ENCODE data around the gene ISL2.

GRCh38 chr15:76310475-76311099 is 26.0 kb upstream of the ISL2 start:
- TF ChIP-seq CTCF (conservative IDR thresholded peaks at IDR 0.05; ENCODE audit: low read length) (no peak), EZH2phosphoT487 (IDR thresholded peaks at IDR 0.05; ENCODE audit: borderline replicate concordance, low read depth, low read length) (no peak)

Measured in OCI-LY7 (cell line).